ENCODE measurements around the gene TIMM29.

The TIMM29 gene

DNA sequence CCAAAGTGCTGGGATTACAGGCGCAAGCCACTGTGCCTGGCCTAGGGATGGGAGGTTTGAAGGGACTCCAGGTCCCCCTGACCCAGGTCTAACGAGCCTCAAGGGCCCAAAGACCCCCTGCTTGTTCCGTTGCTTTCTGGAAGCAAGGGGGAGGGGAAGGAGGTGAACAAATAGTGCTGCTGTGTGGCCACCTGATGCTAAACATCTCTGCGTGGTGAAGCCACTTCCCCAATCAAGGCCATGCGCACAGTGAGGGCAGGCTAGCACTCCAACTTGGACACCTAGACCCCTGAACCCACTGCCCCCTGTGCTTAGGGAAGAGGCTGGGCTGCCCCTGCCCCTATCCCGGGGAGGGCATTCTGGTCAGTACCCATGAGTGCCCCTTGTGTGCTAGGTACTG is 33.2 kb upstream of the TIMM29 start:
- H3K4me1 ChIP-seq (ENCODE audit: control insufficient read depth, insufficient read depth, low read length), result peaks cover 44% of the 10 kb centered on the region
- H3K27me3 ChIP-seq (ENCODE audit: control insufficient read depth, insufficient read depth, low read length), result no peaks in the 10 kb centered on the region
- no peaks in the 10 kb centered on the region for H3K36me3 ChIP-seq (ENCODE audit: control insufficient read depth, insufficient read depth, low read length)
- no peak overlapping the region for H3K9ac ChIP-seq (ENCODE audit: low read length)
- no peaks in the 10 kb centered on the region for H3K9me3 ChIP-seq (ENCODE audit: control insufficient read depth, low read length)
- no peak overlapping the region for H3K4me3 ChIP-seq (ENCODE audit: low read length)

DNA sequence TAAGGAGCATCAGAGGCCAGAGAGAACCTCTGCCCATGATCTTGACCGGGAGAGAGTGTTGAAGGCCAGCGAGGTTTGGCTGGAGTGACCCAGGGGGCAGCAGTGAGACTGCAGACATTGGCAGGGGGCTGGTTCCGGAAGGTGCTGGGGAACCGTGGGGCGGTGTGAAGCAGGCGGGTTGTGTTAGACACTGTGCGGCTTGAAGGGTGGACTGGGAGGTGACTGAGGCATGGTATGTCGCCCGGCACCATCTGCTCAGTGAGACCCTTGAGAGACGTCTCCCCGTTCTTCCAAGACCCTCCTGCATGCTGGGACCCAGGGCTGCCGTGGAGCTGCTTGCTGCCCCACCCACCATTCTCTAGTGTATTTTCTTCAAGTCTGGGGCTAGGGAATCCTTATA is 32.7 kb upstream of the TIMM29 start:
- no peak overlapping the region for H3K9ac ChIP-seq (ENCODE audit: low read length)
- peaks cover 43% of the 10 kb centered on the region for H3K4me1 ChIP-seq (ENCODE audit: control insufficient read depth, insufficient read depth, low read length)
- no peak overlapping the region for H3K4me3 ChIP-seq (ENCODE audit: low read length)
- H3K36me3 ChIP-seq (ENCODE audit: control insufficient read depth, insufficient read depth, low read length), result no peaks in the 10 kb centered on the region
- H3K27me3 ChIP-seq (ENCODE audit: control insufficient read depth, insufficient read depth, low read length), result no peaks in the 10 kb centered on the region
- H3K9me3 ChIP-seq (ENCODE audit: control insufficient read depth, low read length), result no peaks in the 10 kb centered on the region

DNA sequence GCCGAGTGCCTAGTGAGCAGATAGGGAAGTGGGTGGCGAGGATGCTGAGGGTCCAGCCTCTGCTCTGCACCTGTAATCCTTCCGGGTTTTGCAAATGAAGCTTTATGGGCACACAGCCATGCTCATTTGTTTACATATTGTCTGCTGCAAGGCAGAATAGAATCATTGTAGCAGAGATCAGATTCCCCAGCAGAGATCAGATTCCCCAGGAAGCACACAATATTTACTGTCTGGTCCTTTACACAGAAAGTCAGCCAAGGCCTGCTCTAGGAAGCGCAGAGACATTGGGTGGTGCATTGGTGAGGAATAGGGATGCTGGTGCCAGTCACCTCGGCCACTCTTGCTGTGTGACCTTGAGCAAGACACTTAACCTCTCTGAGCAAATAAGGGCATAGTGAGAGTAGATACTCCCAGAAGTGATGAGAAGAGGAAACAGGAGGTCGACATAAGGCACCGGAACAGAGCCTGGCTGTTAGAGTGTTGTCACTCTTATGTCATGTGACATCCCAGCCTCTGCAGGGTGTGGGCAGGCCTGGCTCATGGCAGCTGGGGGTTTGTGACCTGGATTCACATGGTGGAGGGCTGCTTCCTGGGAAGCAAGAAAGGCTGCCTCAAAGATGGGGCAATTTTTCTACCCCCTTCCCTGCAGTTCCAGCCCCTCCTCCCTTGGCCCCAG is 31.6 kb upstream of the TIMM29 start:
- Histone ChIP-seq H3K4me1 (ENCODE audit: control insufficient read depth, insufficient read depth, low read length) (peaks cover 46% of the 10 kb centered on the region), H3K9ac (ENCODE audit: low read length) (peak overlapping the region; percentile 39), H3K27me3 (ENCODE audit: control insufficient read depth, insufficient read depth, low read length) (no peaks in the 10 kb centered on the region), H3K9me3 (ENCODE audit: control insufficient read depth, low read length) (no peaks in the 10 kb centered on the region), H3K36me3 (ENCODE audit: control insufficient read depth, insufficient read depth, low read length) (no peaks in the 10 kb centered on the region), H3K4me3 (ENCODE audit: low read length) (no peak overlapping the region)

DNA sequence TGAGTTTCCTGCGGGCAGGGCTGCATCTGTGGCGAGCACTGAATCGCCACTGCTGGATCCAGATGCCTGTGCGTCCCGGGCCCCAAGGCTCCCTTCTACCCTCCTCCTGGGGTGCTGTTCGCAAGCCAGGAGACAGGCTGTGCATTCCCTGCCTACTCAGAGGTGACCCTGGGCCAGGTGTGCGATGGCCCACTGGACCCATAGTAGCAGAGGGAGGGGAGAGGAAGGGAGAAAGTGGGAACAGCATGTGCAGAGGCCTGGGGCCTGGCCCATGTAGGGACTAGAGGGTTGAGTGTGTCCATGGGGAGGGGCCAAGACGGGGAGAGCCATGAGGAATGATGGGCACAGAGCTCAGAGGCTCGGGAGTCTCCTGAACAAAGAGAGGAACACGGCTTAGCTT is 30.0 kb upstream of the TIMM29 start:
- peak overlapping the region; percentile 14 for H3K9ac ChIP-seq (ENCODE audit: low read length)
- peaks cover 46% of the 10 kb centered on the region for H3K4me1 ChIP-seq (ENCODE audit: control insufficient read depth, insufficient read depth, low read length)
- H3K27me3 ChIP-seq (ENCODE audit: control insufficient read depth, insufficient read depth, low read length), result no peaks in the 10 kb centered on the region
- no peak overlapping the region for H3K4me3 ChIP-seq (ENCODE audit: low read length)
- H3K36me3 ChIP-seq (ENCODE audit: control insufficient read depth, insufficient read depth, low read length), result no peaks in the 10 kb centered on the region
- no peaks in the 10 kb centered on the region for H3K9me3 ChIP-seq (ENCODE audit: control insufficient read depth, low read length)

DNA sequence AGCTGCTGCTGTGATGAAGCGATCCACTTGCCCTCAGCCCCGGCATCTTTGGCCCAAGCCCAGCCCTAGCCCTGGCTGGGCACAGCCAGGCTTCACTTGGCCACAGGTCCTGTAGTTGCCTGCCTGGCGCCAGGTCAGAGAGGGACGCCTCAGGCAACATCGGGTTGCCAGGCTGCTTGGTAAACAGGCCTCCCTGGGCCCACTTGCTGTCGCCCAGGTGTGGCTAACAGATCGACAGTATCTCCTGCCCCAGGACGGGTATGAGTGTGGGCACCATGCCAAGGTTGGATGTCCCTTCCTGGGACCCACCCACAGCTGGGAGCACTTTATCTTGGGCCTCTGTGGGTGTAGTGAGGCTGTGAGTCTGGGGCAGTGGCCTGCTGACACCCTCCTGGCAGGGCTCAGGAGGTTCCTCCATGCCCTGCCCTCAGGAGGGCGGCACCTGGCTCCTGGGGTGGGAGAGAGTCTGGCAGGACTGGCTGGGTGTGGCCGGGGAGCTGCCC is 29.4 kb upstream of the TIMM29 start:
- no peak overlapping the region for H3K4me3 ChIP-seq (ENCODE audit: low read length)
- H3K27me3 ChIP-seq (ENCODE audit: control insufficient read depth, insufficient read depth, low read length), result no peaks in the 10 kb centered on the region
- H3K9me3 ChIP-seq (ENCODE audit: control insufficient read depth, low read length), result no peaks in the 10 kb centered on the region
- no peaks in the 10 kb centered on the region for H3K36me3 ChIP-seq (ENCODE audit: control insufficient read depth, insufficient read depth, low read length)
- no peak overlapping the region for H3K9ac ChIP-seq (ENCODE audit: low read length)
- H3K4me1 ChIP-seq (ENCODE audit: control insufficient read depth, insufficient read depth, low read length), result peaks cover 46% of the 10 kb centered on the region

DNA sequence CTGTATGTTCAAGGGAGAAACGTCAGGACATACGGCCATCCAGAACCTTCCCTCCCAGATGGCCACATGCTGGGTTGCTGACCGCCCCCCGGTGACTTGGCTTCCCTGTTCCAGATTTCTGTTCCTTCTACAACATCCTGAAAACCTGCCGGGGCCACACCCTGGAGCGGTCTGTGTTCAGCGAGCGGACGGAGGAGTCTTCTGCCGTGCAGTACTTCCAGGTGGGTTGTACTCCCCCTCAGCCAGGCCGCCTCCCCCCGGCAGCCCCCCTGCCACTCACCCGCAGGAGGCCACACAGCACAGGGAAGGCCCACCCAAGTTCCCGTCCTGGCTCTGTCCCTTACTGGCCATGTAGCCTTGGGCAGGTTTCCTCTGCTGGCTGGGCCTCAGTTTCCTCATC is 20.7 kb upstream of the TIMM29 start:
- Histone ChIP-seq H3K9me3 (ENCODE audit: control insufficient read depth, low read length) (no peaks in the 10 kb centered on the region), H3K4me1 (ENCODE audit: control insufficient read depth, insufficient read depth, low read length) (no peaks in the 10 kb centered on the region), H3K9ac (ENCODE audit: low read length) (no peak overlapping the region), H3K27me3 (ENCODE audit: control insufficient read depth, insufficient read depth, low read length) (no peaks in the 10 kb centered on the region), H3K36me3 (ENCODE audit: control insufficient read depth, insufficient read depth, low read length) (peaks cover 7% of the 10 kb centered on the region), H3K4me3 (ENCODE audit: low read length) (no peak overlapping the region)

DNA sequence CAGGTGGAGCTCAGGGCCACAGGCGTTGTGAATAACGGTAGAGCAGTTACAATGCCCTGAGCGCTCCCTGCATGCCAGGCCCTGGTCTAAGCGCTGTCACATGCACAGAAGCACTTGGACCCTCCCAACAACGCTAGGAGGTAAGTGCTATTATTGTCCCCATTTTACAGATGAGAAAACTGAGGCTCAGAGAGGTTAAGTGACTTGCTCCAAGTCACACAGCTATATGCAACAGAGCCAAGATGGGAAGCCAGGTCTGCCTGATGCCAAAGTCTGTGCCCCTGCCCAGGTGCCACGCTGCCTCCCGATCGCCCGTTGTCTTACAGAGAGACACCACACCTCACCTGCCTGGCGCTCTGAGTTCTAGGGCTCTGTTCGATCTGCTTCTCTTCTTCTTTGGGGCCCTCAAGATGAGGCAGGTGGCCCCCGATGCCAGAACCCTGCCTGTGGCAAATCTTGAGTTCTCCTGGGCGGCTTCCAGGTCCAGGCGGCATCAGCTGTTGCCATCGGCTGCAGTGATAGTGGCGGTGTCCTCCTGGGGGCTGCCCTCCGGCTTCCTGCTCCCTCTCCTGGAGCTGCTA is 20.1 kb upstream of the TIMM29 start:
- H3K4me1 ChIP-seq (ENCODE audit: control insufficient read depth, insufficient read depth, low read length), result no peaks in the 10 kb centered on the region
- H3K4me3 ChIP-seq (ENCODE audit: low read length), result no peak overlapping the region
- H3K9ac ChIP-seq (ENCODE audit: low read length), result no peak overlapping the region
- no peaks in the 10 kb centered on the region for H3K9me3 ChIP-seq (ENCODE audit: control insufficient read depth, low read length)
- H3K36me3 ChIP-seq (ENCODE audit: control insufficient read depth, insufficient read depth, low read length), result peaks cover 7% of the 10 kb centered on the region
- no peaks in the 10 kb centered on the region for H3K27me3 ChIP-seq (ENCODE audit: control insufficient read depth, insufficient read depth, low read length)

DNA sequence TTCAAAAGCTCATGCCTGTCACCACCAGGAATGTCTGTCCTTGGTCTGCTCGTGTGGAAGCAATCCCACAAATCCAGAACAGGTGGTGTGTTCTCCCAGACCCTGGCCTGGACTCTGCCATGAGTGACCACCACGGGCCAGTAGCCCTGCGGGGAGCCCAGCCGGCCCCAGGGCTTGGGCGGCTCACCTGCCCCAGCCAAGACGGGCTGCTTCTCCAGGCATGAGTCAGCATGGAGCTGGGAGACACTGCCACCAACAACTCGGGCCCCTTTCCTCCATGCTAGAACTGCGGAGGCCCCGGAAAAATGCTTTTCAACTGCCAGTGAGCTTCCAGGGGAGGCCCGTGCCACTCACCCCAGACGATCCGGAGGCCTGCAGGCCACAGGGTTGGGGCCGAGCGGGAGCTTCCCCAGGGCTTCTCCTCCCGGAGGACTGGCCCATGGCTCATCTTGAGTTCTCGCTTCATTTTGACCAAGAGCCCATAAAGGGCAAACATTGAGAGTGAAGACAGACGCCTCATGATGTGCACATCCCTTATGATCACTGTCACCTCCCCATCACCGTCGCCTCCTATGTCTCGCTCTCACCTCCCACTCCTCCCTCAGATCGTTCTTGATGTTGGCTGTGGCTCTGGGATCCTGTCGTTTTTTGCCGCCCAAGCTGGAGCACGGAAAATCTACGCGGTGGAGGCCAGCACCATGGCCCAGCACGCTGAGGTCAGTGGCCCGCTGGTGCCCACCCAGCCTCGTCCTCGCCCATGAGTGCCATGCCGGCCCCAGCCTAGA is 16.8 kb upstream of the TIMM29 start:
- Histone ChIP-seq H3K36me3 (ENCODE audit: control insufficient read depth, insufficient read depth, low read length) (peaks cover 7% of the 10 kb centered on the region), H3K9ac (ENCODE audit: low read length) (no peak overlapping the region), H3K4me1 (ENCODE audit: control insufficient read depth, insufficient read depth, low read length) (peaks cover 6% of the 10 kb centered on the region), H3K9me3 (ENCODE audit: control insufficient read depth, low read length) (no peaks in the 10 kb centered on the region), H3K27me3 (ENCODE audit: control insufficient read depth, insufficient read depth, low read length) (no peaks in the 10 kb centered on the region), H3K4me3 (ENCODE audit: low read length) (no peak overlapping the region)

DNA sequence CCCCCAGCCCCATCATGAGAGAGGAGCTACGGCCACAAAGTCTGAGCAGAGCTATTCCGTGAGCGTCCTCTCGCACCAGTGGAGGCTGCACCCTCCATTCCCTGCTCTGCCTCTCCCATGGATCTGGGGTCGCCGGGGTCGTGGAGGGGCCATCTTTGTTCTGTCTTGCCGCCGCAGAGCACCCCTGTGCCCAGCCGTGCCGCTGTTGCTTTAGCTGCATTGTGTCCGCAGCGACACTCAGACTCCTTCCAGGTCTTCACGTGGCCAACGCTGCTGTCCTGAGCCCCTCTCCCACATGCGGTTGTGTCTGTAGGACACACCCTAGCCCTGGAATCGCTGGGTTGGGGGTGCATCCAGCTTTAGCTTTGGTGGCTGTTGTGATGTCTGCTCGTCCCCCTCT is 16.0 kb upstream of the TIMM29 start:
- Histone ChIP-seq H3K4me3 (ENCODE audit: low read length) (no peak overlapping the region), H3K9me3 (ENCODE audit: control insufficient read depth, low read length) (no peaks in the 10 kb centered on the region), H3K4me1 (ENCODE audit: control insufficient read depth, insufficient read depth, low read length) (peaks cover 6% of the 10 kb centered on the region), H3K9ac (ENCODE audit: low read length) (no peak overlapping the region), H3K27me3 (ENCODE audit: control insufficient read depth, insufficient read depth, low read length) (no peaks in the 10 kb centered on the region), H3K36me3 (ENCODE audit: control insufficient read depth, insufficient read depth, low read length) (peaks cover 7% of the 10 kb centered on the region)

DNA sequence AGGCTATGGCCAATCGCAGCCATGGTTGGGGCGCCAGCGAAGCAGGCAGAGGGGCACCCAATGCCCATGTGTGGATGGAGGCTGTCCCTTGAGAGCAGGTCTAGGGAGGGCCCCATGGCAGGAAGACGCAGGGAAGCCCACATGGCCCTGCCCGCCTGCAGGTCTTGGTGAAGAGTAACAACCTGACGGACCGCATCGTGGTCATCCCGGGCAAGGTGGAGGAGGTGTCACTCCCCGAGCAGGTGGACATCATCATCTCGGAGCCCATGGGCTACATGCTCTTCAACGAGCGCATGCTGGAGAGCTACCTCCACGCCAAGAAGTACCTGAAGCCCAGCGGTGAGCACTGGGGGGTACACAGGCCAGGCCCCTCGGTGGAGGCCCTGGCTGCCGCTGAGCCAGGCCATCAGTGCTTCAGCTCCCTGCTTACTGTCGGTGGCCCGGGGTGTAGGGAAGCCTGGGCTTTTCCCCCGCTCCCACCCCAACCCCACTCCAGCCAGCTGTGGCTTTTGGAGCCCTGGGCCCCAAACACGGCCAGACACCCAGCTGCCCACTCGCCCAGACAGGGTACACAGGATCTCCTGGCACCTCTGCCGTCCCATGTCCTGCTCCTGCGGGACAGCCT is 14.8 kb upstream of the TIMM29 start:
- H3K27me3 ChIP-seq (ENCODE audit: control insufficient read depth, insufficient read depth, low read length), result no peaks in the 10 kb centered on the region
- H3K9me3 ChIP-seq (ENCODE audit: control insufficient read depth, low read length), result no peaks in the 10 kb centered on the region
- no peak overlapping the region for H3K4me3 ChIP-seq (ENCODE audit: low read length)
- H3K4me1 ChIP-seq (ENCODE audit: control insufficient read depth, insufficient read depth, low read length), result peaks cover 6% of the 10 kb centered on the region
- no peaks in the 10 kb centered on the region for H3K36me3 ChIP-seq (ENCODE audit: control insufficient read depth, insufficient read depth, low read length)
- H3K9ac ChIP-seq (ENCODE audit: low read length), result no peak overlapping the region

DNA sequence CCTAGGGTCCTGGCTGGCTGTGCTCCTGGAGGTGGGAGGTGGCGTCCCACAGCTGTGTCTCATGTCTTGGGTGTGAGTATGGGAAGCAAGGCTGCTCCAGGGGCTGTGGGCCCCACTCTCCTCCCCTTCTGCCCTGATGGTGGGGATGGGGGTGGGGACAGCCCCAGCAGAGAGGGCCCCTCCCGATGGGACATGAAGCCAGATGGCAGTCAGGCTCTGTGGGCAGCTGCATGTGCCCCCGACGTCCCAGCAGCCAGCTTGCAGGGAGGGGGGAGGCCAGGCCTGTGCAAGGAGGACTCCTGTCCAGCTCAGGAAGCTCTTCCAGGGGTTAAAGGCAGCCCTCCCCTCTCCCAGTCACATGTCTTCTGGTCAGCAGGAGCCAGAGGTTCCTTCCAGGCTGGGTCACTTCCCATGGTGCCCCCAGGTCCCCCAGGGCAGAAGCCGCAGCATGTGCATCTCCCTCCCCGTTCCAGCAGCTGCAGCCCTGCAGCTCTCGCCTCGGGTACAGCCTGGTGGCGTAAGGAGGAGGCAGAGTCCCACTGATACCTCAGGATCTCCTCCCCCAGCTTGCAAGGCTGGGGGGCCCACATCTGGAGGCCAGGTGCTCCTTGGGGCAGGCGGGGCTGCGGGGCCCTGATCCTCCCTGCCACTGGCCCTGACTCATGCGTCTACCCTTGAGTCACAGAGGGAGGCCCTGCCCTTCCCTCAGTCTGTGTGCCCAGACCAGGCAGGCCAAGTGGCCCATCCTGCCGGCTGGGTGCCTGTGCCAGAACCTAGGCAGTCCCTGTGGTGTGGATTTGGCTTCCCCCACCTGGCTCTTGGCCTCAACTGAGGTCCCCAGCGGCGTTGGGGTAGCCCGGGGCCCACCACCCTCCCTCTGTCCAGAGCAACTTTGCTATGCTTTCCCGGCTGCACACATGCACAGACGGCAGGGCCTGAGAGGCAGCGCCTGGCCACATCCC is 13.2 kb upstream of the TIMM29 start:
- Histone ChIP-seq H3K27me3 (ENCODE audit: control insufficient read depth, insufficient read depth, low read length) (no peaks in the 10 kb centered on the region), H3K9me3 (ENCODE audit: control insufficient read depth, low read length) (no peaks in the 10 kb centered on the region), H3K36me3 (ENCODE audit: control insufficient read depth, insufficient read depth, low read length) (peaks cover 7% of the 10 kb centered on the region), H3K9ac (ENCODE audit: low read length) (no peak overlapping the region), H3K4me1 (ENCODE audit: control insufficient read depth, insufficient read depth, low read length) (peaks cover 6% of the 10 kb centered on the region), H3K4me3 (ENCODE audit: low read length) (no peak overlapping the region)
